Esophagus squamous epithelium (tissue), 5 donors: Measurements from ENCODE around the gene PARM1. TPM values are rescaled to one million over a fixed set of nuclear protein-coding genes. Genes with fewer than 3 reads are reported as not detected.

ENCODE experiments used
- DNase-seq: peaks from one replicate; lab custom pipeline; 2025; lab: John Stamatoyannopoulos, UW
- H3K27ac ChIP-seq, 4 donors: fragments of 200-600 bp; sonication (generic); one replicate each; pipeline ENCODE4 v1.5.1; 2016 to 2019; ENCODE audit warnings: mild to moderate bottlenecking in 1 of 4
- H3K27me3 ChIP-seq, 4 donors: fragments of 200-600 bp; sonication (generic); 1 replicate in 3 of 4; 2 replicates in 1 of 4; pipeline versions ENCODE4 v1.5.1 to v1.6.0; 2017 to 2021; ENCODE audit warnings: antibody characterized with exemption in 1 of 4
- H3K36me3 ChIP-seq, 3 donors: fragments of 200-600 bp; sonication (generic); one replicate each; pipeline ENCODE4 v1.5.1; 2016 to 2019
- H3K4me1 ChIP-seq, 3 donors: fragments of 200-600 bp; sonication (generic); one replicate each; pipeline ENCODE4 v1.5.1; 2017 to 2019
- H3K4me3 ChIP-seq, 4 donors: fragments of 200-600 bp; sonication (generic); 1 replicate in 3 of 4; 2 replicates in 1 of 4; pipeline ENCODE4 v1.5.1; 2016 to 2019; ENCODE audit warnings: mild to moderate bottlenecking in 2 of 4, moderate library complexity in 1 of 4
- H3K9me3 ChIP-seq, 3 donors: fragments of 200-600 bp; sonication (generic); one replicate each; pipeline ENCODE4 v1.5.1; 2016 to 2019
- CTCF ChIP-seq, 6 experiments: fragments of 450-650 bp in 4 of 6; fragments of 200-600 bp in 2 of 6; sonication (generic) in 2 of 6; IDR thresholded peaks; one replicate each; pipeline ENCODE4 v1.5.1; 2016 to 2019; ENCODE audit warnings: antibody characterized with exemption in 6 of 6, mild to moderate bottlenecking in 4 of 6, moderate library complexity in 4 of 6
- POLR2A ChIP-seq, 4 donors: fragments of 450-650 bp; IDR thresholded peaks; one replicate each; pipeline ENCODE4 v1.6.1; 2017; ENCODE audit warnings: antibody characterized with exemption in 4 of 4, mild to moderate bottlenecking in 4 of 4, moderate library complexity in 3 of 4
- WGBS, 2 donors: methylation state at CpG; one replicate each; pipeline ENCODE4 v1.1.5; 2018; 5-methylcytosine and 5-hydroxymethylcytosine counted together
- intact Hi-C: fragments of 100-400 bp; cut with DNase I; formaldehyde crosslinking; loops from one replicate; pipeline ENCODE4 v1.15.0; 2022
- total RNA-seq, 4 donors: library from RNA; depleted of rRNA; stranded (reverse); fragments of >200 nt; gene quantifications; one replicate each; pipeline ENCODE4 v1.1.0, GENCODE V29; 2016
- donor health status: DM: yes; HTN: yes; CAD: no.

PARM1 gene
- total RNA-seq, 4 donors from 2014 or later: 1.9 to 10.3 (median 4.4) TPM

DNA sequence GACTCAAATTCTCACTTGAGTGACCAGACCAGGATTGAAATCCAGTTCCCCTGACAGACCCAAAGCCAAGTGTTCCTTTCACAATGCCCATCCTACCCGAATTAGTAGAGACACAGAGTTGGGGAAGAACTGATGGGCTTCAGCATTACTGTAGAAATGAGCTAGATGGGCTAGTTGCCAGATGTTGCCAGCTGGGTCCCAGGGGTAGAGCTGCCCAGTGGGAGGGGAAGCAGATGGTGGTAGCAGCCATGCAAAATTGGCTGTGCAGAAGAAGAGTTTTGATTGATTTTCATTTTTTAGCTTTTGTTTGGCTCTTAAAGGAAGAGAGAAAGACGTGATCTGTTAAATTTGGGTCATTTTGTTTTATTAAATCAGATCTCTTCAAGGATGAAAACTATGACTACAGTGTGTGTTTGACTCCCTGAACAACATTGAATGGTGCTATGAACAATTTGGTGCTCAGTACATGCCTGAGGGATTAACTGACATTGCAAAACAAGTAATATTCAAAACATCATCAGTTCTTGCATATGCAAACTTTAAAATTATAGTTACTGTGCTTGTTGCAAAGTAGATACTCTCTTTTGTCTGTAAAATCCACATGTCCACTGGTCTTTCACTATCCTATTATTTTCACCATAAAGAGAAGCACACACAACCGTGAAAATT is 86.0 kb downstream of the PARM1 start:
- Histone ChIP-seq H3K4me3 (no peak overlapping the region), H3K4me1 (peaks cover 0 to 25% (median 0%) of the 10 kb centered on the region in 3 donors), H3K9me3 (no peaks in the 10 kb centered on the region), H3K27me3 (no peaks in the 10 kb centered on the region), H3K27ac (no peak overlapping the region), H3K36me3 (no peaks in the 10 kb centered on the region)
- TF ChIP-seq POLR2A (IDR thresholded peaks at IDR 0.05) (no peak), CTCF (IDR thresholded peaks at IDR 0.05) (no peak)
- DNase-seq: no peak
- intact Hi-C loops: no loop called here
- WGBS, 2 donors: 67 to 89% methylated on average over 3 of the region's 3 CpGs

DNA sequence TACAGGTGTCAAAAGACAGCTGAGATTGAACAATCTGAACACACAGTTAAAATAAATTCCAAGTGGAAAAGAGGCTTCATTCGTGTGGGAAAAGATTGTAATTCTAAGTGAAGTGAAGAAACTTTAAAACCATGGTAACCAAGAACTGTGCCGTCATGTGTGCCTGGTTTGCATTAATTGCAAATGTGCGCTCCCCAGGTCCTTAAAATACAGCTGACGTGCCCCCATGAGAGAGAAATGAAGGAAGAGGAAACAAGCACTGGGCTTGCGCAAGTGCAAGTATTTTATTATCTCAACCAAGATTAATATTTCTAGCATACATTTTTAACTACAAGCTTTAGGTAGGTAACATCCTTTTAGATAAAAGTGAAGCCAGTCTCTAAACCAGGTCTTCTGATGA is 92.5 kb downstream of the PARM1 start:
- H3K4me3 ChIP-seq: no peak overlapping the region
- intact Hi-C loops: no loop called here
- H3K27ac ChIP-seq: no peak overlapping the region
- H3K4me1 ChIP-seq: peaks cover 0 to 6% (median 0%) of the 10 kb centered on the region in 3 donors
- TF ChIP-seq CTCF (IDR thresholded peaks at IDR 0.05) (no peak), POLR2A (IDR thresholded peaks at IDR 0.05) (no peak)
- no peaks in the 10 kb centered on the region for H3K9me3 ChIP-seq
- H3K36me3 ChIP-seq: no peaks in the 10 kb centered on the region
- DNase-seq: no peak
- WGBS, 2 donors: 78 to 88% methylated on average over 5 of the region's 5 CpGs
- no peaks in the 10 kb centered on the region for H3K27me3 ChIP-seq

DNA sequence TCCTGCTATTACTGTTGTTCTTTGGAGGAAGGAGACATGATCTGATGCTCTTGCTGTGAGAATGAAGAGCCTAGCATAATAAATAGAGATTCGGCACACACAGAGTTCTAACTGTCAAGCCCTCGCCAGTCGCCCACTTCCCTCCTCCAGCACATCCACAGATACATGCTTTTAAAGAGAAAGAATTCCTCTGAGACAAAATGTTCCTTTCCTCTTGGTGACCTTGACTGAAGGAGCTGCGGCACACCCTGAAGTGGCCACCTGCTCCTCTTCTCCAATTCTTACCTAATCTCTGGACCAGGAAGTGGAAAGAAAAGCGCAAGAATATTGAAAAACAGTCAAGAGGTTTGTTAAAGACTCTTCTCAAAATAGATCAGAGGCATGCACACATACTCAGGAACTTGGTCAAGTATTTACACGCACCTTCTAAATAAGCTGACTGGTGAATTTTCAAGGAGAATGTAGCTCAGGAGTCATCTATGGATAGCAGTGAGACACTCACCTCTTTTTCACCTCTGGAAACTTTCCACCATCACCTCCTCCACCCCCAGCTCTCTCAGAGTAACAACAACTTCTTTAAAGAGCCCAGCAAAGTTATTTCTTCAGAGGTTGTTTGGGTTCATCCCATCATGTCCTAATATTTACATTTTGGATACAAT is 95.4 kb downstream of the PARM1 start:
- H3K36me3 ChIP-seq: no peaks in the 10 kb centered on the region
- H3K27ac ChIP-seq: no peak overlapping the region
- no peak for DNase-seq
- no peak overlapping the region for H3K4me3 ChIP-seq
- H3K4me1 ChIP-seq: peaks cover 0 to 14% (median 0%) of the 10 kb centered on the region in 3 donors
- H3K27me3 ChIP-seq: no peaks in the 10 kb centered on the region
- intact Hi-C loops: no loop called here
- no peaks in the 10 kb centered on the region for H3K9me3 ChIP-seq
- 74 to 86% methylated on average over 6 of the region's 6 CpGs for WGBS, 2 donors
- TF ChIP-seq CTCF (IDR thresholded peaks at IDR 0.05): no peak
- no peak for TF ChIP-seq POLR2A (IDR thresholded peaks at IDR 0.05)

DNA sequence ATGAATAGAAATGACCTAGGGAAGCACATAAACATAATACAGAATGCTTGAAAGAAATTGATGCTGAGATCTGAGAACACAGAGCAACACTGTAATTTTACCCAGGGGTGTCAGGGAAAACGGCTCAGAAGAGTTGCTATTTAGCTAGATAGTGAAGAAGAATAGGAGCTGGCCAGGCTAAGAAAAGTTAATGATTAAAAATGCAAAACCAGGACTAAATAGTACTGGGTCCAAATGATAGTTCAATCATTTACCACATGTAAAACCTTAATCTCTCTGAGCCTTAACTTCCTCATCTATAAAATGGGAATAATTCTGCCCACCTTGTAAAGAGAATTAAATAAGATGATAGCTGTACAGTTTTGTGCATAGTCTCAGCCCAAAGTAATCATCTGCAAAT is 97.1 kb downstream of the PARM1 start:
- WGBS, 2 donors: 71 to 82% methylated on average over 1 of the region's 1 CpG
- TF ChIP-seq CTCF (IDR thresholded peaks at IDR 0.05) (no peak), POLR2A (IDR thresholded peaks at IDR 0.05) (no peak)

GRCh38 chr4:75030649-75031235 is 97.8 kb downstream of the PARM1 start:
- DNase-seq: no peak
- intact Hi-C loops: no loop called here
- TF ChIP-seq POLR2A (IDR thresholded peaks at IDR 0.05) (no peak), CTCF (IDR thresholded peaks at IDR 0.05) (no peak)

More for the DNA sequence above, 97.1 kb downstream of the PARM1 start:
- no peak for DNase-seq
- H3K27me3 ChIP-seq: no peaks in the 10 kb centered on the region
- H3K27ac ChIP-seq: no peak overlapping the region
- no peak overlapping the region for H3K4me3 ChIP-seq
- intact Hi-C loops: no loop called here
- H3K4me1 ChIP-seq: peaks cover 0 to 14% (median 0%) of the 10 kb centered on the region in 3 donors
- H3K9me3 ChIP-seq: no peaks in the 10 kb centered on the region
- no peaks in the 10 kb centered on the region for H3K36me3 ChIP-seq

More at GRCh38 chr4:75030649-75031235, 97.8 kb downstream of the PARM1 start:
- Histone ChIP-seq H3K9me3 (no peaks in the 10 kb centered on the region), H3K27me3 (no peaks in the 10 kb centered on the region), H3K4me1 (peaks cover 0 to 14% (median 0%) of the 10 kb centered on the region in 3 donors), H3K36me3 (no peaks in the 10 kb centered on the region), H3K27ac (no peak overlapping the region), H3K4me3 (no peak overlapping the region)
- WGBS, 2 donors: 36 to 62% methylated on average over 3 of the region's 3 CpGs
